ENCODE data around the gene PPP5C.
"Not testable (repeated sequence)": the region's sequence is repeated elsewhere in the genome, so short reads cannot be mapped to it uniquely, and the experiment has no call there.

The PPP5C gene, protein sequence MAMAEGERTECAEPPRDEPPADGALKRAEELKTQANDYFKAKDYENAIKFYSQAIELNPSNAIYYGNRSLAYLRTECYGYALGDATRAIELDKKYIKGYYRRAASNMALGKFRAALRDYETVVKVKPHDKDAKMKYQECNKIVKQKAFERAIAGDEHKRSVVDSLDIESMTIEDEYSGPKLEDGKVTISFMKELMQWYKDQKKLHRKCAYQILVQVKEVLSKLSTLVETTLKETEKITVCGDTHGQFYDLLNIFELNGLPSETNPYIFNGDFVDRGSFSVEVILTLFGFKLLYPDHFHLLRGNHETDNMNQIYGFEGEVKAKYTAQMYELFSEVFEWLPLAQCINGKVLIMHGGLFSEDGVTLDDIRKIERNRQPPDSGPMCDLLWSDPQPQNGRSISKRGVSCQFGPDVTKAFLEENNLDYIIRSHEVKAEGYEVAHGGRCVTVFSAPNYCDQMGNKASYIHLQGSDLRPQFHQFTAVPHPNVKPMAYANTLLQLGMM

DNA sequence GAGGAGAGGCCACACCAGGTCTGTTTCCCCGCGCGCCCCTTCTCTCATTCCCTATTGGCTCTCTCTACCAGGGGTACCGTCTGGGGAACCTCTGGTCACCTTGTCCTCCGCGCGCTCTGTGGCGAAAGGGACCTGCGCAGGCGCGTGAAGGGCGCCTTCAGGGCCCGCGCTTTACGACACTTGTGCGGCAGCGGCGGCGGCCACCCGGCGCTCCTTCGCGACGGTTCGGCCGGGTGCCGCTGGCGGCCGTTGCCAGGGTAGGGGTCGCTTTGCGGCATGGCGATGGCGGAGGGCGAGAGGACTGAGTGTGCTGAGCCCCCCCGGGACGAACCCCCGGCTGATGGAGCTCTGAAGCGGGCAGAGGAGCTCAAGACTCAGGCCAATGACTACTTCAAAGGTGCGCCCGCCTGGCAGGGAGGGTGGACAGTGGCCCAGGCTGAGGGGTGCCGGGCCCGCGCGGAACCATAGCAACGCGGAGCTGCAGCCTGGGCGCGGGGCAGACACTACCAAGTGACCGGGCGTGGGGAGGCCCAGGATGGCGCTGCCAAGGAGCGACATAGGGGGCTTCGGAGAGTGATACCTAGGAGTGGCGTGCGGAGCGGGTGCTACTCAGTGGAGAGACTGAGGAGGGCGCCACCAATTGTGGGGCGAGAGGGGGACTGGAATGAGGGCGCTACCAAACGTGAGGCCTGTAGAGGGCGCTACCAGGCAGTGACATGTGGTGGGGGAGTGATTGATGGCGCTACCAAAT is at the start of gene PPP5C:
Gene PPP5C, plus strand, starts transcription at position 267 of the 751 bp plus-strand sequence. Its CDS starts 10 bp downstream, at position 277.
- peak; percentile 96 for DNase-seq

- peak; percentile 95 for DNase-seq
These were observed 49.0 kb upstream of the PPP5C start for GRCh38 chr19:46297700-46298478.

GRCh38 chr19:46298479-46299003 is 48.3 kb upstream of the PPP5C start:
- DNase-seq, result no peak

GRCh38 chr19:46299004-46299509 is 47.8 kb upstream of the PPP5C start:
- DNase-seq, result peak; percentile 97

GRCh38 chr19:46299695-46300094 is 47.2 kb upstream of the PPP5C start:
- DNase-seq, result no peak

DNA sequence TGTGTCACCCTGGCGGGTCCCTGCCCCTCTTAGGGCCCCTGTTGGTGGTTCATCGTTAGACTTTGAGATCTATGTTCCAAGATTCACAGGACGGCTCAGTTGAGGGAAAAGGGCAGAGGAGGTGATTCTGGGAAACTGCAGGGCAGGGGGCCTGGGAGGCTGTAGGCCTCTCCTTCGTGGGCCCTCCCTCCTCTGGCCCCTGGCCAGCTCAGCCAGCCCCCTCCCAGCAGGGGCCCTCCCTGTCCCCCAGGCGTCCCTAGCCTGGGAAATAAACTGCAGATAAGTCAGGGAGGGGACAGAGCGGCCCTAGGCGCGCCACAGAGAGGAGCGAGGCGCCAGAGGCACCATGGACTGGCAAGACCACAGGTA is 43.6 kb upstream of the PPP5C start:
- no peak for DNase-seq

DNA sequence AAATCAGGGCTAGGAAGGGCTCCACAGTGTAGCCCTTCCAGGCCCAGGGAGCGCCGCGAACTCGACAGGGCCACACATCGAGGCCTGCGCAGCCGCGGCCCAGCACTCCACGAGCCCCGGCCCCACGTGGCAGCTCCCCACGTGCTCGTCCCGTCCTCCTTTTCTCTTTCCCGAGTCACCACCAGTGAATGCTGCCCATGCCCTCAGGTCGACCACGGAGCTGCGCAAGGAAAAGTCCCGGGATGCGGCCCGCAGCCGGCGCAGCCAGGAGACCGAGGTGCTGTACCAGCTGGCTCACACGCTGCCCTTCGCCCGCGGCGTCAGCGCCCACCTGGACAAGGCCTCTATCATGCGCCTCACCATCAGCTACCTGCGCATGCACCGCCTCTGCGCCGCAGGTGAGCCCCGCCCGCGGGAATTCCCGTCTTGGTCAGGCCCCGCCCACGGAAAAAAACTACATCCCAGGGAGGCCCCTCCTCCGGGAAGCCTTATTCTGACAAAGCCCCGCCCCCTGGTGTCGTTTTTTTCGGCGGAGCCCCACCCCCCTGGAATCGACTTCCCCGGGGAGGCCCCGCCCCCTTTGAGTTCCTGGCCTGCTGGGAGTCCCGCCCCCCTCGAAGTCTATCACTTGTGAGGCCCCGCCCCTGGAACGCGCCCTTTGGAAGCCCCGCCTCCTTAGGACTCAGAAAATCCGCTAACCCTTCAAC is 43.0 kb upstream of the PPP5C start:
- DNase-seq, result peak; percentile 74

DNA sequence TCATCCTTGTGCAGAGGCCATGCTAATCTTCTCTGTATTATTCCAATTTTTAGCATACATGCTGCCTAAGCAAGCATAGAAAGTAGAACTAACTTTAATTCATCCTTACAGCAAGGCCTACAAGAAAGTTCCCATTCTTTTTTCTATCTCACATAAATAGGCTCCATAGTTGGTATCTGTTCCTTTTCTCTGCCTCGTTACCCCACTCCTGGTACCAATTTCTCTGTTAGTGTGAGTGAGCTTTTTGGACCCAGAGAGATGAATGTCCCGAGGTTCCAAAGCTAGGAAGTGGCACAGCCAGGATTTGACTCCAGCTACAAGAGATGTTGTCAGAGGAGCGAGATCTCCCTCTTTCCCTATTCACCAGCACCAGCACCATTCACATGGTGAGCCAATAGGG is 40.4 kb upstream of the PPP5C start:
- DNase-seq, result no peak

GRCh38 chr19:46308510-46308909 is 38.4 kb upstream of the PPP5C start:
- no peak for DNase-seq

DNA sequence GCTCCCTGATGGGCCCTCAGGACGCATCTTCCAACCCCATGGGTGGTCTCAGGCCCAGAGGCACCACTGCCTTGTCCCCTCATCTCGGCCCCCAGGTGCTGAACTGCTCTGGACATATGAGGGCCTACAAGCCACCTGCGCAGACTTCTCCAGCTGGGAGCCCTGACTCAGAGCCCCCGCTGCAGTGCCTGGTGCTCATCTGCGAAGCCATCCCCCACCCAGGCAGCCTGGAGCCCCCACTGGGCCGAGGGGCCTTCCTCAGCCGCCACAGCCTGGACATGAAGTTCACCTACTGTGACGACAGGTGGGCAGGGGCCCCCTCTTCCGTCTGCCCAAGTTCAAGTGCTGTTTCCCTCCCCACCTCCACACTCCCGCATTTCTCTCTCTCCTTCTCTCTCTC is 37.8 kb upstream of the PPP5C start:
- DNase-seq, result no peak

GRCh38 chr19:46311444-46311843 is 35.4 kb upstream of the PPP5C start:
- no peak for DNase-seq

DNA sequence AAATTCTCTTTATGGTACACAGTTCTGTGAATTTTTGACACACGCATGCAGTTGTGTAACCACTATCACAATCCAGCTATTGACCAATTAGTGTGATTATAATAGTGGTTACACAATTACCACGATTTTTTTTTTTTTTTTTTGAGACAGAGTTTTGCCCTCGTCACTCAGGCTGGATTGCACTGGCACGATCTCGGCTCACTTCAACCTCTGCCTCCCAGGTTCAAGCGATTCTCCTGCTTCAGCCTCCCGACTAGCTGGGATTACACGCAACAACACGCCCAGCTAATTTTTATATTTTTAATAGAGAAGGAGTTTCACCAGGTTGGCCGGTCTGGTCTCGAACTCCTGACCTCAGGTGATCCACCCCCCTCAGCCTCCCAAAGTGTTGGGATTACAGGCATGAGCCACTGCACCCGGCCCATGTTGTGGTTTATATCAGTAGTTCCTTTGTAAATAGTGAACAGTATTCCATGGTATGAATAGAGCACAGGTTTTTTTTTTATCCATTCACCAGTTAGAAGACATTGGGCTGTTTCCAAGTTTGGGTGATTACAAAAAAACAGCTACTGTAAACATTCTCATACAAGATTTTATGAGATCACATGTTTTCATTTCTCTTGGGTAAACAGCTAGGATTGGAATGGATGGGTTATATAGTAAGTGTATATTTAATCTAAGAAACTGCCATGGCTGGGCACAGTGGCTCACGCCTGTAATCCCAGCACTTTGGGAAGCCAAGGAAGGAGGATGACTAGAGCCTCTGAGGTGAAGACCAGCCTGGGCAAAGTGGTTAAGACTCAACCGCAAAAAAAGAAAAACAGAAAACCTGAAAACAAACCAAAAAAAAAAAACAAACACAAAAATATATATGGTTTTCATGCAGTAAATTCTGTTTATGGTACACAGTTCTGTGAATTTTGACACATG is 33.1 kb upstream of the PPP5C start:
- DNase-seq, result not testable (repeated sequence)

GRCh38 chr19:46317339-46317738 is 29.5 kb upstream of the PPP5C start:
- no peak for DNase-seq

GRCh38 chr19:46319613-46320012 is 27.3 kb upstream of the PPP5C start:
- DNase-seq, result no peak

DNA sequence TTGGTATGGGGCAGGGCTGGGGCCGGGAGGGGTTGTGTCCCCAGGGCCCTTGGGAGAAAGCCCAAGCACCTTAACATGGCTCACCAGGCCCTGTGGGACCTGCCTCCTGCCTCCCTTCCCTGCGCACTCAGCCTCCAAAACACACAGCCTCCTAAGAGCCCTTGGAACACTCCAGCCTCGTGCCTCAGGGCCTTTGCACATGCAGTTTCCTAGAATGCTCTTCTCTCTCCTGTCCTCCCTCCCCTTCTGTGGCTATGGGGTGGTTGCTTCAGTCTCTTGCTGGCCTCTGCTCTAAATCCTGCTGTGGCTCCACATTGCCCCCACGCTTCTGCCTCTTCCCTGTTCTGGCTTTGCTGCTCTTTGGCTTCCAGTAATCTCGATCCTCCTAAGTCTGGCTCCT is 26.3 kb upstream of the PPP5C start:
- no peak for DNase-seq

DNA sequence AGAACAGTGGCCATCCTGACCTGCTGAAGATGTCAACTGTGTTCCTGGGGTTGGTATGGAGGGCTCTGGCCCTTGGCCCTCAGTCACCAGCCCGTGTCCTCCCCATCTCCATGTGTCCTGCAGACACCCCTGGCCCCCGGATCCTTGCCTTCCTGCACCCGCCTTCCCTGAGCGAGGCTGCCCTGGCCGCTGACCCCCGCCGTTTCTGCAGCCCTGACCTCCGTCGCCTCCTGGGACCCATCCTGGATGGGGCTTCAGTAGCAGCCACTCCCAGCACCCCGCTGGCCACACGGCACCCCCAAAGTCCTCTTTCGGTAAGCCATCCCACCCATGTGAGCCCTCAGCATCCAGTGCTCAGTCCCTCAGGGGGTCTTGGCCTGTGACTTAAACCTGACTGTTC is 25.2 kb upstream of the PPP5C start:
- DNase-seq, result no peak

GRCh38 chr19:46323227-46323626 is 23.7 kb upstream of the PPP5C start:
- DNase-seq, result not testable (repeated sequence)

DNA sequence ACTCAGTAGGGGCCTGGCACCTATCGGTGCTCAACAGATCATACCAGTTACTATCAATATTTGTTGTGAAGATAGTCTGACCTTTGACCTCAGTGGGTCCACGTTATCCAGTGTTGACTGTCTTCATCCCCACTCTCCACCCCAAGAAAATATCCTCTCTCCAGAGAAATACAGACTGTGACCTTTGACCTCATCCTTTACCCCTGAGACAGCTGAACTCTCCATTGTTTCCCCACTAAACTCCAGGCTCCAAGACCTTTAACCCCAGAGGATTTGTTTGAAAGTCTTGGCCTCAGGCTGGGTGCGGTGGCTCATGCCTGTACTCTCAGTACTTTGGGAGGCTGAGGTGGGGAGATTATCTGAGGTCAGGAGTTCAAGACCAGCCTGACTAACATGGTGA is 22.6 kb upstream of the PPP5C start:
- no peak for DNase-seq

GRCh38 chr19:46326608-46327007 is 20.3 kb upstream of the PPP5C start:
- no peak for DNase-seq

- no peak for DNase-seq
These were observed 18.8 kb upstream of the PPP5C start for GRCh38 chr19:46328079-46328478.

All from right hindlimb (tissue), 1 donor.